B cell (primary cell): ENCODE results near the gene CDKN2B. TPM values are rescaled to one million over a fixed set of nuclear protein-coding genes. Genes with fewer than 3 reads are reported as not detected.

ENCODE experiments used
- ATAC-seq: fragments of 200-7000 bp; cut with Tn5 transposase; one replicate; pipeline ENCODE4 v1.10.0; 2021; ENCODE audit warnings: low read depth, mild to moderate bottlenecking, moderate number of reproducible peaks, moderate library complexity
- CTCF ChIA-PET: fragments of 350-600 bp; sonication (Branson Sonifier 250); formaldehyde crosslinking; loops from one replicate; lab custom pipeline; 2021; ENCODE audit warnings: antibody characterized with exemption, inconsistent platforms; lab: Charles Lee
- POLR2A ChIA-PET: fragments of 350-600 bp; sonication (Branson Sonifier 250); formaldehyde crosslinking; loops from one replicate; lab custom pipeline; 2021; ENCODE audit warnings: antibody characterized with exemption; lab: Charles Lee
- DNase-seq: peaks from one replicate; pipeline ENCODE4 v3.0.0; 2013
- H2AFZ ChIP-seq: 2 replicates; pipeline ENCODE4 v1.6.1; 2012; ENCODE audit warnings: mild to moderate bottlenecking, low read depth, low read length; ENCODE audit not compliant: insufficient read depth, poor library complexity, severe bottlenecking
- H3K27ac ChIP-seq, 2 donors: 1 replicate in 1 of 2; 2 replicates in 1 of 2; pipeline ENCODE4 v1.5.1; 2012 to 2013; ENCODE audit warnings: low read length in 2 of 2, mild to moderate bottlenecking in 2 of 2, moderate library complexity in 1 of 2
- H3K27me3 ChIP-seq, 4 experiments: fragments of 200-600 bp in 1 of 4; sonication (generic) in 1 of 4; replicated peaks in 1 of 4; 1 replicate in 2 of 4; 2 replicates in 2 of 4; pipeline versions ENCODE4 v1.6.1 to v1.7.0; 2013 to 2016; ENCODE audit warnings: low read length in 3 of 4, mild to moderate bottlenecking in 2 of 4, mixed read lengths in 1 of 4, moderate library complexity in 1 of 4; ENCODE audit not compliant: insufficient read depth in 4 of 4, control insufficient read depth in 3 of 4; ENCODE audit errors: control extremely low read depth in 1 of 4
- H3K36me3 ChIP-seq, 2 experiments: replicated peaks in 1 of 2; 1 replicate in 1 of 2; 2 replicates in 1 of 2; pipeline versions ENCODE4 v1.6.1 to v1.7.1; 2013; ENCODE audit warnings: low read length in 1 of 2; ENCODE audit not compliant: insufficient read depth in 2 of 2, control insufficient read depth in 1 of 2; ENCODE audit errors: control extremely low read depth in 1 of 2, extremely low read depth in 1 of 2
- H3K4me1 ChIP-seq, 2 donors: fragments of 200-600 bp in 1 of 2; sonication (generic) in 1 of 2; 1 replicate in 1 of 2; 2 replicates in 1 of 2; pipeline versions ENCODE4 v1.5.1 to v1.6.1; 2013 to 2017; ENCODE audit warnings: low read length in 2 of 2; ENCODE audit not compliant: control insufficient read depth in 2 of 2, insufficient read depth in 2 of 2
- H3K4me2 ChIP-seq: replicated peaks from 2 replicates; pipeline ENCODE3; 2012; ENCODE audit warnings: mild to moderate bottlenecking, low read depth, low read length; ENCODE audit not compliant: poor library complexity, severe bottlenecking
- H3K4me3 ChIP-seq, 5 experiments: fragments of 200-600 bp in 1 of 5; sonication (generic) in 1 of 5; 1 replicate in 3 of 5; 2 replicates in 2 of 5; pipeline versions ENCODE4 v1.5.1 to v1.7.0; 2011 to 2016; ENCODE audit warnings: low read length in 4 of 5, mild to moderate bottlenecking in 4 of 5, low read depth in 2 of 5, control low read depth in 1 of 5, moderate library complexity in 1 of 5; ENCODE audit not compliant: insufficient read depth in 1 of 5; ENCODE audit errors: control extremely low read depth in 1 of 5, extremely low read depth in 1 of 5
- H3K79me2 ChIP-seq: fragments of 200-600 bp; sonication (generic); one replicate; pipeline ENCODE4 v1.6.0; 2016; ENCODE audit warnings: low read length; ENCODE audit not compliant: control insufficient read depth, insufficient read depth
- H3K9ac ChIP-seq: fragments of 200-600 bp; sonication (generic); 2 replicates; pipeline ENCODE4 v1.6.1; 2017; ENCODE audit warnings: mild to moderate bottlenecking, low read length, moderate library complexity
- H3K9me3 ChIP-seq, 3 donors: one replicate each; pipeline versions ENCODE4 v1.6.1 to v1.7.1; 2013; ENCODE audit warnings: low read length in 2 of 3; ENCODE audit not compliant: control insufficient read depth in 2 of 3, insufficient read depth in 1 of 3; ENCODE audit errors: control extremely low read depth in 1 of 3
- H4K20me1 ChIP-seq: 2 replicates; pipeline ENCODE4 v1.6.0; 2012; ENCODE audit warnings: mild to moderate bottlenecking, low read length; ENCODE audit not compliant: insufficient read depth, control insufficient read depth, poor library complexity, severe bottlenecking
- H3K27ac Mint-ChIP-seq: one replicate; pipeline ENCODE4 v1.8.0; 2021; ENCODE audit warnings: mixed read lengths
- H3K27me3 Mint-ChIP-seq: one replicate; pipeline ENCODE4 v1.8.0; 2021; ENCODE audit warnings: mixed read lengths
- H3K4me1 Mint-ChIP-seq: one replicate; pipeline ENCODE4 v1.8.0; 2021; ENCODE audit warnings: mixed read lengths
- H3K4me3 Mint-ChIP-seq: one replicate; pipeline ENCODE4 v1.8.0; 2021; ENCODE audit warnings: mixed read lengths
- H3K9me3 Mint-ChIP-seq: one replicate; pipeline ENCODE4 v1.8.0; 2022; ENCODE audit warnings: mixed read lengths; ENCODE audit not compliant: insufficient read depth
- CTCF ChIP-seq: fragments of 200-600 bp; IDR thresholded peaks from one replicate; pipeline ENCODE4 v1.8.0; 2022; ENCODE audit warnings: antibody characterized with exemption, mild to moderate bottlenecking
- EZH2 ChIP-seq: IDR thresholded peaks from 2 replicates; pipeline ENCODE4 v1.6.1; 2012; ENCODE audit warnings: borderline replicate concordance, low read depth, mild to moderate bottlenecking, moderate library complexity, low read length; ENCODE audit not compliant: insufficient read depth, poor library complexity, severe bottlenecking
- intact Hi-C: fragments of 100-400 bp; cut with micrococcal nuclease; formaldehyde crosslinking; loops from one replicate; pipeline ENCODE4 v1.10.0; 2022
- polyA plus RNA-seq: library from polyadenylated mRNA; depleted of rRNA; stranded (reverse); fragments of >200 nt; gene quantifications from 2 replicates; pipeline ENCODE4 v1.2.3, GENCODE V29; 2012
- total RNA-seq, 2 donors: library from RNA; stranded (reverse); fragments of 120-200 nt in 1 of 2; gene quantifications; 1 replicate in 1 of 2; 2 replicates in 1 of 2; pipeline versions ENCODE4 v1.2.3 to v1.2.4, GENCODE V29; 2013 to 2022

CDKN2B gene
- total and polyA plus RNA-seq, 2 donors (not counting 1 experiment from before 2014, with no cell fraction given), result 0.36 to 0.42 TPM

GRCh38 chr9:22045423-22045822 is 36.3 kb upstream of the CDKN2B start:
- Histone ChIP-seq H3K27ac (no peak overlapping the region), H3K4me2 (no peak overlapping the region), H3K9me3 (no peaks in the 10 kb centered on the region), H3K9ac (no peak overlapping the region), H3K36me3 (no peaks in the 10 kb centered on the region), H2AFZ (no peak overlapping the region), H3K4me1 (peaks cover 2 to 8% of the 10 kb centered on the region in 2 donors), H3K27me3 (no peaks in the 10 kb centered on the region), H3K79me2 (no peaks in the 10 kb centered on the region), H3K4me3 (no peak overlapping the region), H4K20me1 (no peaks in the 10 kb centered on the region)
- DNase-seq (no peak), ATAC-seq (no peak)
- no peak overlapping the region for H3K4me3 Mint-ChIP-seq
- H3K27ac Mint-ChIP-seq, result no peak overlapping the region
- ChIA-PET POLR2A (no interaction called here), CTCF (interaction anchor here (1.4 kb wide), 1 partner anchor 10 kb away, joined by 3 read pairs; no protein-coding TSS in a partner anchor)
- intact Hi-C loops, result no loop called here
- no peaks in the 10 kb centered on the region for H3K9me3 Mint-ChIP-seq
- no peaks in the 10 kb centered on the region for H3K27me3 Mint-ChIP-seq
- peaks cover 2% of the 10 kb centered on the region for H3K4me1 Mint-ChIP-seq
- no peak for TF ChIP-seq EZH2
- no peak for TF ChIP-seq CTCF

GRCh38 chr9:22044583-22044982 is 35.5 kb upstream of the CDKN2B start:
- no peak overlapping the region for H3K4me2 ChIP-seq
- H3K79me2 ChIP-seq, result no peaks in the 10 kb centered on the region
- no peaks in the 10 kb centered on the region for H3K27me3 Mint-ChIP-seq
- H3K4me3 Mint-ChIP-seq, result no peak overlapping the region
- no peaks in the 10 kb centered on the region for H3K9me3 ChIP-seq
- TF ChIP-seq EZH2 (no peak), CTCF (no peak)
- DNase-seq, result no peak
- H4K20me1 ChIP-seq, result no peaks in the 10 kb centered on the region
- no peak for ATAC-seq
- peaks cover 0 to 4% of the 10 kb centered on the region in 2 donors for H3K4me1 ChIP-seq
- no peaks in the 10 kb centered on the region for H3K36me3 ChIP-seq
- H3K27ac Mint-ChIP-seq, result no peak overlapping the region
- H3K4me1 Mint-ChIP-seq, result no peaks in the 10 kb centered on the region
- no peak overlapping the region for H3K9ac ChIP-seq
- H3K27me3 ChIP-seq, result no peaks in the 10 kb centered on the region
- ChIA-PET POLR2A (no interaction called here), CTCF (interaction anchor here (1.4 kb wide), 1 partner anchor 9 kb away, joined by 3 read pairs; no protein-coding TSS in a partner anchor)
- no peak overlapping the region for H2AFZ ChIP-seq
- no peak overlapping the region for H3K4me3 ChIP-seq
- intact Hi-C loops, result no loop called here
- H3K9me3 Mint-ChIP-seq, result no peaks in the 10 kb centered on the region
- no peak overlapping the region for H3K27ac ChIP-seq
